Epithelial cell of proximal tubule (primary cell): Measurements from ENCODE around the gene MEGF11. TPM values are rescaled to one million over a fixed set of nuclear protein-coding genes. Genes with fewer than 3 reads are reported as not detected.

ENCODE experiments used
- DNase-seq: peaks from one replicate; pipeline ENCODE4 v3.0.0-alpha.2; 2011; ENCODE audit warnings: low read depth
- H3K4me3 ChIP-seq: 2 replicates; pipeline ENCODE4 v1.5.1; 2011; ENCODE audit warnings: low read depth, mild to moderate bottlenecking, low read length
- CTCF ChIP-seq: conservative IDR thresholded peaks from 2 replicates; pipeline ENCODE4 v1.5.1; 2012; ENCODE audit warnings: low read depth, mild to moderate bottlenecking, low read length
- total RNA-seq: library from RNA; depleted of rRNA; stranded (reverse); fragments of >200 nt; gene quantifications from 2 replicates; pipeline ENCODE4 v1.2.3, GENCODE V29; 2015

Gene MEGF11
- total RNA-seq, 1 donor from 2014 or later, result 3.7 TPM

DNA sequence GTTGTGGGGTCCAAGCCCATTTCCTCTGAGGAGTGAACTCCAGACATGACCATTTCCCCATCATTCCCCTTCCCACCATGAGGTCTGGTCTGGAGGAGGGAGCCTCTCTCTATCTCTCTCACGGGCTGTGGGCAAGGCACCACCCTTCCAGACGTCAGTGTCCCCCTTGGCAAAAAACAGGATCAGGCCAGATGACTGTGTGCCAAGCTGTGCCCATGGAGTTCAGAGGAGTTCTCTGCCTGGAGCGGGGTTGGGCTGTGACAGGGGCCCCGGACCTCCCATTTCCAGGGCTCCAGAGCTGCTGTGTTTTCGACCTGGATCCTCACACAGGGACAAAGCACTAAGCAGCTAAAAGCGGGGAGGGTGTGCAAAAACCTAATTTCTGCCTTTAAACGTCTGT is 259.8 kb downstream of the MEGF11 start:
- H3K4me3 ChIP-seq, result no peak overlapping the region
- DNase-seq, result no peak
- no peak for TF ChIP-seq CTCF

DNA sequence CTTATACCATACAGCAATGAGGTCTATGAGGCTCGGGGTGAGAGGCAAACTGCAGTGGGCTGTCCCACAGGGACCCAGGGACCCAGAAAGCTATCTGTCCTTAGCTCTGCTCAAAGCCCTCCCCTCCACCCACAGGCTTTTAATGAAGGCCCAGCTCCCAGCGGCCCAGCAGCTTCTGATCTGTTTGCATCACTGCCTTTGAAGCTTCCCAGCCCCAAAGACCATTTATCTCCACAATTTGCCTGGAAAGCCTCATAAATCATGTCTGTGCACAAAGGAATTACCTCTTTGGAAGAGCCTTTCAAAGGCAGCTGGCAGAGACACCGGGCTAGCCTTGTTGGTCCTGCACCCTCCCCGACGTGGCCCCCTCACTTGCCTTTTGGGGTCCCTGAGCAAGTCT is 260.3 kb downstream of the MEGF11 start:
- DNase-seq, result no peak
- TF ChIP-seq CTCF, result no peak
- no peak overlapping the region for H3K4me3 ChIP-seq

DNA sequence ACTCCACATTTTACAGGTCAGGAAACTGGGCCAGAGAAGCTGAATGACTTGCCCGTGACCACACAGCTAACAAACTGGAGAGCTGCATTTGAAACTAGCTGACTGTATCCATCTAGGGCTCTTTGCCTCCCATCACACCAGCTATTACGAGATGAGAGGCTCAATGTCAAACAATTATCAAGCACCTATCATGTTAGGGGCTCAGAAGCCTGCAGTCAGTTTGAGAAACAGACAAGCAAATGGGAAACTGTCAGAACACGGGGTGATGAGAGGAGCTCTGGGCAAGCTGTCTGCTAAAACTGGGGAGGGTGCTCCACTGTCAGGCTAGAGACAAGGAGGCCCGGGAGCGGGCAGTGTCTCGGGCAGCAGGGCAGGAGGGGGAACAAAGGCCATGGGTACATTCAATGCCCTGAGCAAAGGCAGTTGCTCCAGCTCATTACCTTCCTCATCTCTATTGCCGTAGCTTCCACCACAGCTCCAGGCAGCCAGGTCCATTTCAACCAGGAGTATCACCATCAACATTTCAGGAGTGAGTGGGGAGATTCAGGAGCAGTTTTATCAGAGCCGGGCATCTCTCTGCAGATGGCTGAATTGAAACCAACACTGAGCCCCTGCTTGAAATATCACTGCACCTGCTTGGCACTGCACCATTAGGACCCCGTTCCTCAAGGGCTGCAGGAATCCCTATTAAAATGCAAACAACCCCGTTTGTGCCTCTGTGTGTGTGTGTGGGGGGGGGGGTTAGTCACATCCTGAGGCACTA is 261.6 kb downstream of the MEGF11 start:
- TF ChIP-seq CTCF, result no peak
- H3K4me3 ChIP-seq, result no peak overlapping the region
- DNase-seq, result no peak

DNA sequence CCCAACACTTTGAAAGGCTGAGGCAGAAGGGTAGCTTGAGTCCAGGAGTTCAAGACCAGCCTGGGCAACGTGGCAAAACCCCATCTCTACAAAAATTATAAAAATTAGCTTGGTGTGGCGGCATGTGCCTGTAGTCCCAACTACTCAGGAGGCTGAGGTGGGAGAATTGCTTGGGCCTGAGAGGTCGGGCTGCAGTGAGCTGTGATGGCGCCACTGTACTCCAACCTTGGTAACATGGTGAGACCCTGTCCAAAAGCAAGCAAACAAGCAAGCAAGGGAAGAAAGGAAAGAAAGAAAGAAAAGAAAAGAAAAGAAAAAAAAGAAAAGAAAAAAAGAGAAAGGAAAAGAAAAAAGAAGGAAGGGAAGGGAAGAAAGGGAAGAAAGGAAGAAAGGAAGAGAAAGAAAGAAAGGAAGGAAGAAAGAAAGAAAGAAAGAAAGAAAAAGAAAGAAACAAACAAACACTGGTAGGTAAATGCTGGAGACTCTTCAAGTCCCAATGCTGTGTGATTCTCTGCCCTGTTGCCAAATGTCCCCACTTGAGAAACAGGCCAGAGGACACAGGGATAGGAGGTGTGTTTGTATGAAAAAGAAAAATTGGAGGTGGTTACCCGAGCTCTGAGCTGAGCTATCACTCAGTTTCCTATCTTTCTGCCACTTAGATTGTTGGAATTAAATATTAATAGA is 263.1 kb downstream of the MEGF11 start:
- no peak overlapping the region for H3K4me3 ChIP-seq
- no peak for DNase-seq
- no peak for TF ChIP-seq CTCF

- TF ChIP-seq CTCF, result no peak
- no peak overlapping the region for H3K4me3 ChIP-seq
- DNase-seq, result no peak
Measured at GRCh38 chr15:65987100-65987499, 266.4 kb downstream of the MEGF11 start.

DNA sequence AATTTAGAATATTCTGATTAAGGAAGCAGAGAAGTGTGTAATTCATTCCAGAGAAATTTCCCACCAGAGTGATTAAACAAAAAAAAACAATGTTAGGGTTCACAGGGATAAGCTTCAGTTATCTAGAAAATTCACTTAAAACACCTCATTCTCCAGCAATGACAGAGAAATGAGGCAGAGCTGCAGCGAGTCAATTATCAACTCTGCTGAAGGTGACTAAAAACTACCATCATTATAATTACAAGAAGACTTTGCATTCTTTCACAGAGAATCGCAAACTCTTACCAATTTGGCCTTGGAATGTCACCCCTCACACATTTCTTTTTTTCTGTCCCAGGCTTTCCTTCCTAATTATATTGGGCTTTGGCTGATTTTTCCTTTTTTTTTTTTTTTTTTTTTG is 267.1 kb downstream of the MEGF11 start:
- H3K4me3 ChIP-seq, result no peak overlapping the region
- no peak for TF ChIP-seq CTCF
- DNase-seq, result peak; percentile 92
